Left ventricle myocardium inferior (tissue), 1 donor: ENCODE data around the gene GAK. TPM values are rescaled to one million over a fixed set of nuclear protein-coding genes. Genes with fewer than 3 reads are reported as not detected.

Source experiments
- DNase-seq: peaks from one replicate; pipeline ENCODE4 v3.0.0-alpha.2; 2020
- H3K27ac ChIP-seq: fragments of 200-600 bp; replicated peaks from 2 replicates; pipeline ENCODE4 v1.8.0; 2021
- H3K27me3 ChIP-seq: fragments of 200-600 bp; 2 replicates; pipeline ENCODE4 v1.8.0; 2021; ENCODE audit warnings: low read depth
- H3K36me3 ChIP-seq: fragments of 200-600 bp; 2 replicates; pipeline ENCODE4 v1.8.0; 2021
- H3K4me1 ChIP-seq: fragments of 200-600 bp; 2 replicates; pipeline ENCODE4 v1.8.0; 2021
- H3K4me3 ChIP-seq: fragments of 200-600 bp; 2 replicates; pipeline ENCODE4 v1.8.0; 2021; ENCODE audit warnings: mild to moderate bottlenecking, moderate library complexity
- H3K9me3 ChIP-seq: fragments of 200-600 bp; replicated peaks from 2 replicates; pipeline ENCODE4 v1.8.0; 2021
- CTCF ChIP-seq: fragments of 200-600 bp; IDR thresholded peaks from 2 replicates; pipeline ENCODE4 v1.8.0; 2021; ENCODE audit warnings: antibody characterized with exemption, mild to moderate bottlenecking, borderline replicate concordance
- intact Hi-C: fragments of 100-400 bp; cut with micrococcal nuclease; formaldehyde crosslinking; loops from one replicate; pipeline ENCODE4 v1.11.0; 2022
- total RNA-seq: library from RNA; stranded (reverse); fragmentation: NEBNext Ultra II Directional; extraction: Animal tissue kit (Norgen Biotek cat#: 25700); gene quantifications from one replicate; pipeline ENCODE4 v1.2.1, GENCODE V29; 2021
- donor health status: DM: no; HTN: yes; CAD: no; lungs with severe emphysema.

GAK gene
- total RNA-seq, 1 donor from 2014 or later = 25.1 TPM

DNA sequence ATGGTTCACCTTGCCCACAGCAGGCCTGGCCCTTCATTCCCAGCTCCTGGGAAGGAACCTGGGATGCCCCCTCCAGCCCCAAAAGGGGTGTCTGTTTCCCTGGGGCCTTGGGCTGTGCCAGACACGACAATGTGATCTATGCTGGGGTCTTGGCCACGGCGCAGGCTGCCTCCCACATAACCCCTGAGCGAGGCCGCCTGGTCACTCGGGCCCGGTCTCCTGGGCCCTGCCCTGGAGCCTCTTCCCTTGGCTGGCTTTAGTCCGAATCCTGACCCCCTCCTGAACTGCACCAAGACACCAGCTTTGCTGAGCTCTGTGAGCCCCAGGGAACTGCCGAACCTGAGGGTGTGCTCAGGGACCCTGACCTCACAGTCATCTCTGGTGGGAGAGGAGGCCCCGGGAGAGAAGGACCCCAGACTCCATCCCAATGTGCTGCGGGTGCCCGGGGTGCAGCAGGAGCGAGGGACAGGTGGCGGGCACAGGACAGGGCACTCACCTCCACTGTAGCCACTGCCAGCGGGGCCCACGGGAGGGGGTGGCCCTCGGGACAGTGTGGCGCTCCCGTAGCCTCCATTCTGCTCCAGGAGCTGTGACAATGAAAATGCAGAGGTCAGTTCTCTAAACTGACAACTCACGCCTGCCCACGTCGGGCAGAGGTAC lies 42.0 kb downstream of the GAK start:
- H3K36me3 ChIP-seq = peaks cover 83% of the 10 kb centered on the region
- H3K27me3 ChIP-seq = no peaks in the 10 kb centered on the region
- H3K9me3 ChIP-seq = no peaks in the 10 kb centered on the region
- intact Hi-C loops = no loop called here
- no peak for TF ChIP-seq CTCF
- H3K4me1 ChIP-seq = peaks cover 9% of the 10 kb centered on the region
- H3K4me3 ChIP-seq = no peak overlapping the region
- no peak for DNase-seq
- H3K27ac ChIP-seq = no peak overlapping the region

GRCh38 chr4:889516-889915 lies 42.6 kb downstream of the GAK start:
- Histone ChIP-seq H3K4me3 (no peak overlapping the region), H3K36me3 (peaks cover 83% of the 10 kb centered on the region), H3K9me3 (no peaks in the 10 kb centered on the region), H3K27me3 (no peaks in the 10 kb centered on the region), H3K27ac (no peak overlapping the region), H3K4me1 (peaks cover 9% of the 10 kb centered on the region)
- intact Hi-C loops = no loop called here
- DNase-seq = no peak
- TF ChIP-seq CTCF = no peak

GRCh38 chr4:888029-888428 lies 44.1 kb downstream of the GAK start:
- no peak overlapping the region for H3K27ac ChIP-seq

GRCh38 chr4:887034-887763 lies 44.9 kb downstream of the GAK start:
- no peak for TF ChIP-seq CTCF
- H3K9me3 ChIP-seq = no peaks in the 10 kb centered on the region
- no peak overlapping the region for H3K4me3 ChIP-seq
- peaks cover 85% of the 10 kb centered on the region for H3K36me3 ChIP-seq
- no peak for DNase-seq
- intact Hi-C loops = no loop called here
- no peak overlapping the region for H3K27ac ChIP-seq
- peaks cover 9% of the 10 kb centered on the region for H3K4me1 ChIP-seq
- no peaks in the 10 kb centered on the region for H3K27me3 ChIP-seq

More at GRCh38 chr4:888029-888428, 44.1 kb downstream of the GAK start:
- Histone ChIP-seq H3K36me3 (peaks cover 85% of the 10 kb centered on the region), H3K27me3 (no peaks in the 10 kb centered on the region), H3K4me1 (peaks cover 9% of the 10 kb centered on the region), H3K4me3 (no peak overlapping the region), H3K9me3 (no peaks in the 10 kb centered on the region)
- intact Hi-C loops = no loop called here
- DNase-seq = no peak
- no peak for TF ChIP-seq CTCF

GRCh38 chr4:886244-886643 lies 45.9 kb downstream of the GAK start:
- no peak overlapping the region for H3K27ac ChIP-seq
- intact Hi-C loops = no loop called here
- no peaks in the 10 kb centered on the region for H3K9me3 ChIP-seq
- peaks cover 9% of the 10 kb centered on the region for H3K4me1 ChIP-seq
- no peak for DNase-seq
- no peaks in the 10 kb centered on the region for H3K27me3 ChIP-seq
- peaks cover 90% of the 10 kb centered on the region for H3K36me3 ChIP-seq
- H3K4me3 ChIP-seq = no peak overlapping the region
- TF ChIP-seq CTCF = no peak
